GM12878 (cell line): Measurements from ENCODE around the gene TMEM209. TPM values are rescaled to one million over a fixed set of nuclear protein-coding genes. Genes with fewer than 3 reads are reported as not detected.
A peak's percentile ranks its signal among the peaks of the same experiment; 100 is the strongest.

Experiments
- ATF2 ChIP-seq: IDR thresholded peaks from 2 replicates; pipeline ENCODE4 v1.6.1; 2012; ENCODE audit warnings: low read length, inconsistent platforms
- BACH1 ChIP-seq: fragments of 450-650 bp; IDR thresholded peaks from 2 replicates; pipeline ENCODE4 v1.6.1; 2017; ENCODE audit warnings: mild to moderate bottlenecking, borderline replicate concordance
- CHD2 ChIP-seq: IDR thresholded peaks from 2 replicates; pipeline ENCODE4 v1.6.1; 2011; ENCODE audit warnings: low read depth, low read length, improper control_type of control experiment, borderline replicate concordance
- DPF2 ChIP-seq: fragments of 450-650 bp; IDR thresholded peaks from 2 replicates; pipeline ENCODE4 v1.6.1; 2017; ENCODE audit warnings: mild to moderate bottlenecking
- FOXM1 ChIP-seq: IDR thresholded peaks from 2 replicates; pipeline ENCODE4 v1.6.1; 2012; ENCODE audit warnings: low read depth, mild to moderate bottlenecking, inconsistent platforms, low read length, moderate library complexity
- MTA2 ChIP-seq: fragments of 450-650 bp; IDR thresholded peaks from 2 replicates; pipeline ENCODE4 v1.6.1; 2016; ENCODE audit warnings: low read depth, mild to moderate bottlenecking, moderate library complexity
- MXI1 ChIP-seq: fragments of 150-350 bp; IDR thresholded peaks from 2 replicates; pipeline ENCODE4 v1.6.1; 2011; ENCODE audit warnings: low read depth, mild to moderate bottlenecking, inconsistent platforms, low read length, improper control_type of control experiment
- MYC ChIP-seq: IDR thresholded peaks from 2 replicates; pipeline ENCODE4 v1.6.1; 2011; ENCODE audit warnings: mild to moderate bottlenecking, low read length, moderate library complexity, inconsistent platforms; ENCODE audit not compliant: insufficient read depth, insufficient replicate concordance, insufficient read length, severe bottlenecking
- PML ChIP-seq: IDR thresholded peaks from 2 replicates; pipeline ENCODE4 v1.6.1; 2012; ENCODE audit warnings: low read length, inconsistent platforms
- POLR2A ChIP-seq: IDR thresholded peaks from 2 replicates; pipeline ENCODE4 v1.6.1; 2011; ENCODE audit warnings: low read depth, mild to moderate bottlenecking, low read length
- POLR2AphosphoS2 ChIP-seq: IDR thresholded peaks from 2 replicates; pipeline ENCODE4 v1.6.1; 2011; ENCODE audit warnings: low read depth, mild to moderate bottlenecking, low read length, improper control_type of control experiment, moderate library complexity
- POU2F2 ChIP-seq: IDR thresholded peaks from 3 replicates; pipeline ENCODE4 v1.6.1; 2011; ENCODE audit warnings: low read depth, mild to moderate bottlenecking, low read length, borderline replicate concordance
- RBBP5 ChIP-seq: fragments of 200-600 bp; sonication (generic); conservative IDR thresholded peaks from 2 replicates; pipeline ENCODE4 v1.6.1; 2016
- SPI1 ChIP-seq: IDR thresholded peaks from 2 replicates; pipeline ENCODE4 v1.6.1; 2011; ENCODE audit warnings: low read depth, mild to moderate bottlenecking, low read length, moderate library complexity, borderline replicate concordance; ENCODE audit not compliant: insufficient read depth
- USF2 ChIP-seq: IDR thresholded peaks from 2 replicates; pipeline ENCODE4 v1.6.1; 2011; ENCODE audit warnings: low read depth, low read length, improper control_type of control experiment, borderline replicate concordance
- ZNF24 ChIP-seq: fragments of 450-650 bp; IDR thresholded peaks from 2 replicates; pipeline ENCODE4 v1.6.1; 2017; ENCODE audit warnings: antibody characterized with exemption, mild to moderate bottlenecking
- polyA plus RNA-seq, 11 experiments: library from polyadenylated mRNA; depleted of rRNA in 4 of 11; unstranded in 6 of 11; stranded (reverse) in 5 of 11; fragments of >200 nt; fragmentation: Nextera tagmentation in 4 of 11; fragmentation: Illumina TruSeq in 1 of 11; extraction: Ambion mirVana in 4 of 11; extraction: Trizol in 1 of 11; gene quantifications; 1 replicate in 1 of 11; 2 replicates in 10 of 11; pipeline versions ENCODE4 v1.2.1 to v1.2.3, GENCODE V29; 2011 to 2016; ENCODE audit warnings: inconsistent platforms in 2 of 11, missing spikeins in 2 of 11, low read depth in 1 of 11
- total RNA-seq, 4 experiments: library from RNA; depleted of rRNA in 3 of 4; stranded (reverse); fragments of >200 nt in 3 of 4; fragmentation: Illumina TruSeq in 1 of 4; extraction: Trizol in 1 of 4; gene quantifications; 2 replicates each; pipeline versions ENCODE4 v1.2.1 to v1.2.3, GENCODE V29; 2013 to 2021
- TF ChIP-seq, protein P1 (sequence below): fragments of 150-350 bp; IDR thresholded peaks from 2 replicates; pipeline ENCODE4 v1.6.1; 2016; ENCODE audit warnings: low read depth, low read length
- TF ChIP-seq, protein P2 (sequence below): fragments of 450-650 bp; formaldehyde crosslinking; IDR thresholded peaks from 2 replicates; pipeline ENCODE4 v1.5.0; 2022; ENCODE audit warnings: mild to moderate bottlenecking, missing genetic modification characterization

TMEM209 gene
- total and polyA plus RNA-seq, 10 of the 15 experiments (the other 5 are each of a cell fraction or from before 2014, with no cell fraction given): 22.1 to 41.2 (median 35.1) TPM

GRCh38 chr7:130205084-130205947, at the start of gene TMEM209 (continued):
- peak; percentile 35; the same call in 1 of the 2 replicates for TF ChIP-seq BACH1
- TF ChIP-seq DPF2: no peak
- TF ChIP-seq MTA2: 0 out of 2 replicates have a peak, but pooled peaks have one; percentile 34
- TF ChIP-seq, protein P1, sequence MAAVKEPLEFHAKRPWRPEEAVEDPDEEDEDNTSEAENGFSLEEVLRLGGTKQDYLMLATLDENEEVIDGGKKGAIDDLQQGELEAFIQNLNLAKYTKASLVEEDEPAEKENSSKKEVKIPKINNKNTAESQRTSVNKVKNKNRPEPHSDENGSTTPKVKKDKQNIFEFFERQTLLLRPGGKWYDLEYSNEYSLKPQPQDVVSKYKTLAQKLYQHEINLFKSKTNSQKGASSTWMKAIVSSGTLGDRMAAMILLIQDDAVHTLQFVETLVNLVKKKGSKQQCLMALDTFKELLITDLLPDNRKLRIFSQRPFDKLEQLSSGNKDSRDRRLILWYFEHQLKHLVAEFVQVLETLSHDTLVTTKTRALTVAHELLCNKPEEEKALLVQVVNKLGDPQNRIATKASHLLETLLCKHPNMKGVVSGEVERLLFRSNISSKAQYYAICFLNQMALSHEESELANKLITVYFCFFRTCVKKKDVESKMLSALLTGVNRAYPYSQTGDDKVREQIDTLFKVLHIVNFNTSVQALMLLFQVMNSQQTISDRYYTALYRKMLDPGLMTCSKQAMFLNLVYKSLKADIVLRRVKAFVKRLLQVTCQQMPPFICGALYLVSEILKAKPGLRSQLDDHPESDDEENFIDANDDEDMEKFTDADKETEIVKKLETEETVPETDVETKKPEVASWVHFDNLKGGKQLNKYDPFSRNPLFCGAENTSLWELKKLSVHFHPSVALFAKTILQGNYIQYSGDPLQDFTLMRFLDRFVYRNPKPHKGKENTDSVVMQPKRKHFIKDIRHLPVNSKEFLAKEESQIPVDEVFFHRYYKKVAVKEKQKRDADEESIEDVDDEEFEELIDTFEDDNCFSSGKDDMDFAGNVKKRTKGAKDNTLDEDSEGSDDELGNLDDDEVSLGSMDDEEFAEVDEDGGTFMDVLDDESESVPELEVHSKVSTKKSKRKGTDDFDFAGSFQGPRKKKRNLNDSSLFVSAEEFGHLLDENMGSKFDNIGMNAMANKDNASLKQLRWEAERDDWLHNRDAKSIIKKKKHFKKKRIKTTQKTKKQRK: no peak
- peak; percentile 90; the same call in 2 of the 3 replicates for TF ChIP-seq POU2F2
- TF ChIP-seq ZNF24: no peak
- no peak for TF ChIP-seq MYC
- TF ChIP-seq ATF2: peak; percentile 54; the same call in 1 of the 2 replicates
- peak; percentile 95 for TF ChIP-seq PML
- TF ChIP-seq, protein P2, sequence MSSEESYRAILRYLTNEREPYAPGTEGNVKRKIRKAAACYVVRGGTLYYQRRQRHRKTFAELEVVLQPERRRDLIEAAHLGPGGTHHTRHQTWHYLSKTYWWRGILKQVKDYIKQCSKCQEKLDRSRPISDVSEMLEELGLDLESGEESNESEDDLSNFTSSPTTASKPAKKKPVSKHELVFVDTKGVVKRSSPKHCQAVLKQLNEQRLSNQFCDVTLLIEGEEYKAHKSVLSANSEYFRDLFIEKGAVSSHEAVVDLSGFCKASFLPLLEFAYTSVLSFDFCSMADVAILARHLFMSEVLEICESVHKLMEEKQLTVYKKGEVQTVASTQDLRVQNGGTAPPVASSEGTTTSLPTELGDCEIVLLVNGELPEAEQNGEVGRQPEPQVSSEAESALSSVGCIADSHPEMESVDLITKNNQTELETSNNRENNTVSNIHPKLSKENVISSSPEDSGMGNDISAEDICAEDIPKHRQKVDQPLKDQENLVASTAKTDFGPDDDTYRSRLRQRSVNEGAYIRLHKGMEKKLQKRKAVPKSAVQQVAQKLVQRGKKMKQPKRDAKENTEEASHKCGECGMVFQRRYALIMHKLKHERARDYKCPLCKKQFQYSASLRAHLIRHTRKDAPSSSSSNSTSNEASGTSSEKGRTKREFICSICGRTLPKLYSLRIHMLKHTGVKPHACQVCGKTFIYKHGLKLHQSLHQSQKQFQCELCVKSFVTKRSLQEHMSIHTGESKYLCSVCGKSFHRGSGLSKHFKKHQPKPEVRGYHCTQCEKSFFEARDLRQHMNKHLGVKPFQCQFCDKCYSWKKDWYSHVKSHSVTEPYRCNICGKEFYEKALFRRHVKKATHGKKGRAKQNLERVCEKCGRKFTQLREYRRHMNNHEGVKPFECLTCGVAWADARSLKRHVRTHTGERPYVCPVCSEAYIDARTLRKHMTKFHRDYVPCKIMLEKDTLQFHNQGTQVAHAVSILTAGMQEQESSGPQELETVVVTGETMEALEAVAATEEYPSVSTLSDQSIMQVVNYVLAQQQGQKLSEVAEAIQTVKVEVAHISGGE (CRISPR knock-in tag): no peak
- no peak for TF ChIP-seq FOXM1
- TF ChIP-seq USF2: no peak
- TF ChIP-seq POLR2AphosphoS2: peak; percentile 87
- TF ChIP-seq SPI1: no peak
- peak; percentile 91 for TF ChIP-seq MXI1
- TF ChIP-seq CHD2: peak; percentile 100
- peak; percentile 99 for TF ChIP-seq POLR2A
- no peak for TF ChIP-seq RBBP5
